ENCODE results near the gene OR52A1. TPM values are rescaled to one million over a fixed set of nuclear protein-coding genes. Genes with fewer than 3 reads are reported as not detected.

The OR52A1 gene
- total RNA-seq, 1 experiment from 2014 or later, result 3.7 TPM

- POLR2A ChIA-PET, result no interaction called here
- Mint-ChIP-seq H3K4me3 (no peak overlapping the region), H3K4me1 (no peaks in the 10 kb centered on the region), H3K27me3 (ENCODE audit: low read depth) (no peaks in the 10 kb centered on the region), H3K36me3 (no peaks in the 10 kb centered on the region), H3K27ac (no peak overlapping the region), H3K9me3 (peaks cover 6% of the 10 kb centered on the region; the same call in 1 of the 2 replicates)
- ATAC-seq (no peak), DNase-seq (ENCODE audit: low spot score) (no peak)
- no peak for TF ChIP-seq ATF6 (CRISPR knock-in tag; IDR thresholded peaks at IDR 0.05)
- TF ChIP-seq USF2 (CRISPR knock-in tag; IDR thresholded peaks at IDR 0.05), result no peak
- no peak for TF ChIP-seq TCF7 (CRISPR knock-in tag; IDR thresholded peaks at IDR 0.05; ENCODE audit: low read depth)
- TF ChIP-seq ETV6 (CRISPR knock-in tag; IDR thresholded peaks at IDR 0.05), result no peak
- no peak for TF ChIP-seq CBFB (CRISPR knock-in tag; IDR thresholded peaks at IDR 0.05; ENCODE audit: low read depth)
- TF ChIP-seq SMAD4 (CRISPR knock-in tag; IDR thresholded peaks at IDR 0.05), result no peak
- TF ChIP-seq FOXJ3 (CRISPR knock-in tag; IDR thresholded peaks at IDR 0.05; ENCODE audit: borderline replicate concordance), result no peak
- TF ChIP-seq ZNF396 (CRISPR knock-in tag; IDR thresholded peaks at IDR 0.05; ENCODE audit: borderline replicate concordance), result no peak
- TF ChIP-seq CREM (CRISPR knock-in tag; IDR thresholded peaks at IDR 0.05), result no peak
- TF ChIP-seq SOX15 (CRISPR knock-in tag; IDR thresholded peaks at IDR 0.05), result no peak
- no peak for TF ChIP-seq STAT6 (CRISPR knock-in tag; conservative IDR thresholded peaks at IDR 0.05; ENCODE audit: low read depth)
- no peak for TF ChIP-seq E2F1 (CRISPR knock-in tag; IDR thresholded peaks at IDR 0.05)
- TF ChIP-seq TEAD1 (CRISPR knock-in tag; IDR thresholded peaks at IDR 0.05), result no peak
- CTCF ChIA-PET, result no interaction called here
Measured at GRCh38 chr11:5178046-5178837, 23.7 kb upstream of the OR52A1 start.

- peaks cover 6% of the 10 kb centered on the region; the same call in 1 of the 2 replicates for H3K9me3 Mint-ChIP-seq
- CTCF ChIA-PET, result no interaction called here
- POLR2A ChIA-PET, result no interaction called here
- H3K27ac Mint-ChIP-seq, result no peak overlapping the region
- H3K27me3 Mint-ChIP-seq (ENCODE audit: low read depth), result no peaks in the 10 kb centered on the region
- H3K4me1 Mint-ChIP-seq, result no peaks in the 10 kb centered on the region
- no peaks in the 10 kb centered on the region for H3K36me3 Mint-ChIP-seq
- no peak overlapping the region for H3K4me3 Mint-ChIP-seq
- DNase-seq (ENCODE audit: low spot score) (no peak), ATAC-seq (no peak)
- TF ChIP-seq HMGA2 (CRISPR knock-in tag; IDR thresholded peaks at IDR 0.05) (no peak), ATF6 (CRISPR knock-in tag; IDR thresholded peaks at IDR 0.05) (no peak), ATF3 (CRISPR knock-in tag; conservative IDR thresholded peaks at IDR 0.05) (no peak), ZNF512 (CRISPR knock-in tag; IDR thresholded peaks at IDR 0.05; ENCODE audit: borderline replicate concordance) (no peak), TEAD1 (CRISPR knock-in tag; IDR thresholded peaks at IDR 0.05) (no peak), GTF2I (CRISPR knock-in tag; conservative IDR thresholded peaks at IDR 0.05) (no peak), TCF7 (CRISPR knock-in tag; IDR thresholded peaks at IDR 0.05; ENCODE audit: low read depth) (no peak), E2F4 (CRISPR knock-in tag; IDR thresholded peaks at IDR 0.05; ENCODE audit: borderline replicate concordance, low read depth) (no peak), ZNF121 (CRISPR knock-in tag; IDR thresholded peaks at IDR 0.05) (no peak), OVOL2 (CRISPR knock-in tag; IDR thresholded peaks at IDR 0.05; ENCODE audit: borderline replicate concordance) (no peak), E2F1 (CRISPR knock-in tag; IDR thresholded peaks at IDR 0.05) (no peak)
Measured at GRCh38 chr11:5174934-5175333, 20.4 kb upstream of the OR52A1 start.

Measured in WTC11 (cell line).